OCI-LY1 (cell line): ENCODE data around the gene PANK3.

ENCODE experiments used
- H2AFZ ChIP-seq: fragments of 200-600 bp; sonication (generic), shearing (Covaris generic); 2 replicates; pipeline ENCODE4 v1.6.0; 2014; ENCODE audit warnings: antibody characterized with exemption, mild to moderate bottlenecking, low read length
- H3F3A ChIP-seq: fragments of 200-600 bp; sonication (generic), shearing (Covaris generic); 2 replicates; pipeline ENCODE4 v1.6.0; 2014; ENCODE audit warnings: mild to moderate bottlenecking, antibody characterized with exemption, low read length, moderate library complexity; ENCODE audit not compliant: insufficient read depth
- H3K27ac ChIP-seq: fragments of 200-600 bp; sonication (generic); 2 replicates; pipeline ENCODE4 v1.5.1; 2014; ENCODE audit warnings: low read length, mixed run types, mild to moderate bottlenecking, low read depth; ENCODE audit not compliant: poor library complexity, severe bottlenecking
- H3K27me3 ChIP-seq: fragments of 200-600 bp; sonication (generic); 2 replicates; pipeline ENCODE4 v1.6.0; 2014; ENCODE audit warnings: antibody characterized with exemption, mild to moderate bottlenecking, low read length, moderate library complexity; ENCODE audit not compliant: insufficient read depth
- H3K36me3 ChIP-seq: fragments of 200-600 bp; sonication (generic); 2 replicates; pipeline ENCODE4 v1.6.1; 2014; ENCODE audit warnings: mild to moderate bottlenecking, antibody characterized with exemption, low read length, moderate library complexity, mixed read lengths; ENCODE audit not compliant: insufficient read depth
- H3K4me1 ChIP-seq: fragments of 200-600 bp; sonication (generic); 2 replicates; pipeline ENCODE4 v1.5.1; 2014; ENCODE audit warnings: mild to moderate bottlenecking, low read length, moderate library complexity; ENCODE audit not compliant: insufficient read depth, severe bottlenecking
- H3K4me2 ChIP-seq: fragments of 200-600 bp; sonication (generic), shearing (Covaris generic); 2 replicates; pipeline ENCODE4 v1.6.1; 2014; ENCODE audit warnings: low read length
- H3K4me3 ChIP-seq: fragments of 200-600 bp; sonication (generic); 2 replicates; pipeline ENCODE4 v1.5.1; 2014; ENCODE audit warnings: low read length, low read depth, mild to moderate bottlenecking, mixed read lengths; ENCODE audit not compliant: poor library complexity, severe bottlenecking
- H3K79me2 ChIP-seq: fragments of 200-600 bp; shearing (Covaris generic); 2 replicates; pipeline ENCODE4 v1.6.1; 2016; ENCODE audit warnings: mixed run types, low read length, mixed read lengths; ENCODE audit not compliant: insufficient read depth
- H3K9ac ChIP-seq: fragments of 200-600 bp; sonication (generic), shearing (Covaris generic); 2 replicates; pipeline ENCODE4 v1.6.1; 2014; ENCODE audit warnings: mild to moderate bottlenecking, low read length, mixed read lengths
- H3K9me2 ChIP-seq: fragments of 200-600 bp; sonication (generic), shearing (Covaris generic); 2 replicates; pipeline ENCODE4 v1.6.1; 2014; ENCODE audit warnings: low read depth, mild to moderate bottlenecking, low read length, mixed read lengths
- H3K9me3 ChIP-seq: fragments of 200-600 bp; shearing (Covaris generic); 2 replicates; pipeline ENCODE4 v1.6.1; 2014; ENCODE audit warnings: low read length, mixed read lengths
- H4K20me1 ChIP-seq: fragments of 200-600 bp; sonication (generic), shearing (Covaris generic); 2 replicates; pipeline ENCODE4 v1.6.0; 2016; ENCODE audit warnings: mild to moderate bottlenecking, low read length; ENCODE audit not compliant: insufficient read depth
- CTCF ChIP-seq: fragments of 200-600 bp; sonication (generic), shearing (Covaris generic); IDR thresholded peaks from 2 replicates; pipeline ENCODE4 v1.5.1; 2017; ENCODE audit warnings: mild to moderate bottlenecking, antibody characterized with exemption, low read length, moderate library complexity, mixed read lengths
- EZH2 ChIP-seq: fragments of 200-600 bp; sonication (generic), shearing (Covaris generic); IDR thresholded peaks from 2 replicates; pipeline ENCODE4 v1.8.0; 2017; ENCODE audit warnings: borderline replicate concordance, mixed run types, mild to moderate bottlenecking, antibody characterized with exemption, low read length, moderate library complexity, mixed read lengths

The PANK3 gene

GRCh38 chr5:168612996-168613395 lies 33.8 kb upstream of the PANK3 start:
- no peaks in the 10 kb centered on the region for H3K9me3 ChIP-seq
- no peaks in the 10 kb centered on the region for H3F3A ChIP-seq
- TF ChIP-seq CTCF = no peak
- no peak overlapping the region for H3K4me3 ChIP-seq
- no peak overlapping the region for H3K4me2 ChIP-seq
- no peak overlapping the region for H3K27ac ChIP-seq
- H2AFZ ChIP-seq = no peak overlapping the region
- no peaks in the 10 kb centered on the region for H3K27me3 ChIP-seq
- no peaks in the 10 kb centered on the region for H3K36me3 ChIP-seq
- H4K20me1 ChIP-seq = no peaks in the 10 kb centered on the region
- no peaks in the 10 kb centered on the region for H3K9me2 ChIP-seq
- no peaks in the 10 kb centered on the region for H3K4me1 ChIP-seq
- no peak overlapping the region for H3K9ac ChIP-seq
- no peaks in the 10 kb centered on the region for H3K79me2 ChIP-seq

- Histone ChIP-seq H3K27me3 (no peaks in the 10 kb centered on the region), H3F3A (no peaks in the 10 kb centered on the region), H3K27ac (no peak overlapping the region), H3K9me2 (no peaks in the 10 kb centered on the region), H3K36me3 (no peaks in the 10 kb centered on the region), H3K4me1 (no peaks in the 10 kb centered on the region), H2AFZ (no peak overlapping the region), H3K4me3 (no peak overlapping the region), H3K9me3 (no peaks in the 10 kb centered on the region), H4K20me1 (no peaks in the 10 kb centered on the region), H3K79me2 (no peaks in the 10 kb centered on the region), H3K9ac (no peak overlapping the region), H3K4me2 (no peak overlapping the region)
- TF ChIP-seq CTCF (no peak), EZH2 (no peak)
These were observed 33.0 kb upstream of the PANK3 start for GRCh38 chr5:168612123-168612522.

- no peak overlapping the region for H3K4me3 ChIP-seq
- no peaks in the 10 kb centered on the region for H4K20me1 ChIP-seq
- no peak overlapping the region for H3K27ac ChIP-seq
- no peaks in the 10 kb centered on the region for H3K36me3 ChIP-seq
- no peaks in the 10 kb centered on the region for H3K4me1 ChIP-seq
- no peak overlapping the region for H3K4me2 ChIP-seq
- no peaks in the 10 kb centered on the region for H3K27me3 ChIP-seq
- H3K9me3 ChIP-seq = no peaks in the 10 kb centered on the region
- H3F3A ChIP-seq = no peaks in the 10 kb centered on the region
- H2AFZ ChIP-seq = no peak overlapping the region
- TF ChIP-seq CTCF (no peak), EZH2 (no peak)
- no peak overlapping the region for H3K9ac ChIP-seq
- no peaks in the 10 kb centered on the region for H3K79me2 ChIP-seq
- H3K9me2 ChIP-seq = no peaks in the 10 kb centered on the region
These were observed 32.0 kb upstream of the PANK3 start for GRCh38 chr5:168611165-168611564.
